CD4-positive, alpha-beta T cell treated with Interleukin-10 for 1 hour (primary cell): ENCODE measurements around the gene SND1.
"Not testable (repeated sequence)": the region's sequence is repeated elsewhere in the genome, so short reads cannot be mapped to it uniquely, and the experiment has no call there.

Experiments used
- DNase-seq: peaks from one replicate; pipeline ENCODE4 v3.0.0-alpha.2; 2020

The SND1 gene

GRCh38 chr7:127946847-127947246, 294.9 kb downstream of the SND1 start:
- DNase-seq, result no peak

GRCh38 chr7:127948312-127948711, 296.3 kb downstream of the SND1 start:
- DNase-seq, result no peak

- no peak for DNase-seq
These were observed 296.9 kb downstream of the SND1 start for GRCh38 chr7:127948930-127949329.

- DNase-seq, result no peak
These were observed 297.8 kb downstream of the SND1 start for GRCh38 chr7:127949769-127950222.

- no peak for DNase-seq
These were observed 298.4 kb downstream of the SND1 start for GRCh38 chr7:127950233-127950935.

- no peak for DNase-seq
These were observed 301.7 kb downstream of the SND1 start for GRCh38 chr7:127953423-127954356.

DNA sequence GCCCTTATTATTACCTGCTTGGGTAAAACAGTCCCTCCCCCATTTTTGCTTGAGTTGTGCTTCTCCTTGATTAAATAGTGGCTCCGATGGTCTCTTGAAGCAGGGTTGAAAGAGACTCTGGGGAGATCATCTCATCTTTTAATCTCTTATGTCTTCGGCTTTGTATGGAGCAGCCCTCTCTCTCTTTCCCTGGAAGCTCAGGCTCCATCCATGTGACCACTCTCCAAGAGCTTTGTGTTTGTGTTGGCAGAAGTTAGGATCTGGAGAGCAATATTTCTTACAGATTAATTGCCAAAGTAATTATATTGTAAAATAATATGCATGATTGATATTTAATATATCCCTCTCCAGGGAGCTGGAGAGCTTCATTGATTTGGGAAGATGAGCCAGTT, 302.4 kb downstream of the SND1 start:
- DNase-seq, result no peak

DNA sequence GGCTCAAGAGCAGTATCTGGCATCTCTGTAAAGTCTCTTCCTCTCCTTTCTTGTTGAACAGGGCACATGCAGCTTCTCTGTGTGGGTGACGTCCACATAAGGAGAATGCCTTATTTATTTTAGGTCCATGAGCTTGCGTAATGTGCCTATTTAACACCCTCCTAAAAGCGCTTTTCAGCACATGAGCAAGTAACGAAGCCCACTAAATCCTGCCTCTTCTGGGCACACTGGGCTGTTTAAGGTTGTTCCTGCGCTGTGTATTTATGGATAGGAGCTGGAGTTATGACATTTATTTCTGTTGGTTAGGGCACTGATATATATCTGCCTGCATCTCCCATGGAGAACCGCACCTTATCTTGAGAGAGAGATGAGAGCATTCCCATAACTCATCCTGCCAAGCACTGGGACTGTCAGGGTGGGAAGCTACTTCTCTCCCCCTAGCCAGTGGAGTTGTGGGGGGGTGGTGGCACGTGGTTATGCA, 303.1 kb downstream of the SND1 start:
- DNase-seq, result no peak

DNA sequence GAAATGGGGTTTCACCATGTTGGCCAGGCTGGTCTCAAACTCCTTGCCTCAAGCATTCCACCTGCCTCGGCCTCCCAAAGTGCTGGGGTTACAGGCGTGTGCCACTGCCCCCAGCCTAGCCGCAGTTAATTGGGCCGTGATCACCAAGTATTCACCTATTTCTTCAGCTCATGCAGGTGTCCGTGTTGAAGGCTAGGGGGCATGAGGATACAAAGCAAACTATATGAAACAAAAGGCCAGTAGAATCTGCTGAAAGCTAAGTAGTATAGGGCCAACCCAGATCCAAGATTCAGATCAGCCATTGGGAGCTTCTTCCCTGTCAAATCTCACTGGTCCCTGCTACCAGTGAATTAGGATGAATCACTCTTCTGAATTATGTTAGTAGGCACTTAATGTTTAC, 305.9 kb downstream of the SND1 start:
- DNase-seq, result no peak

DNA sequence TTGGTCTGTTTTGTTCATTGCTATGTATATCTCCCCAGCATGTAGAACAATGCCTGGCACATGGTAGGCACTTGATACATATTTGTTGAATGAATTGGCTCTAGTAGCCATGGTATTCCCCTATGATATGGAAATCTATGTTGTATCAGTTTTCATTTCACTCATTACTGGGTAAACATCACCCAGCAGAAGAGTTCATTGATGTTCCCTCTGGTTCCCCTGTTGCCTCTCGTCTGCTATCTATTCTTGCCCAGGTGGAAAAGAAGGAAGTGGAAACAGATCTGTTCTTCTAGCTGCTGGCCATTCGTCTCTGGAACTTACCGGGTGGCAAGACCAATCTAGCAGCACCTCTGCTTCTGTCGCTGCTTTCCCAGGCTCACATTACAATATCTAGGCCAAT, 307.8 kb downstream of the SND1 start:
- DNase-seq, result no peak

DNA sequence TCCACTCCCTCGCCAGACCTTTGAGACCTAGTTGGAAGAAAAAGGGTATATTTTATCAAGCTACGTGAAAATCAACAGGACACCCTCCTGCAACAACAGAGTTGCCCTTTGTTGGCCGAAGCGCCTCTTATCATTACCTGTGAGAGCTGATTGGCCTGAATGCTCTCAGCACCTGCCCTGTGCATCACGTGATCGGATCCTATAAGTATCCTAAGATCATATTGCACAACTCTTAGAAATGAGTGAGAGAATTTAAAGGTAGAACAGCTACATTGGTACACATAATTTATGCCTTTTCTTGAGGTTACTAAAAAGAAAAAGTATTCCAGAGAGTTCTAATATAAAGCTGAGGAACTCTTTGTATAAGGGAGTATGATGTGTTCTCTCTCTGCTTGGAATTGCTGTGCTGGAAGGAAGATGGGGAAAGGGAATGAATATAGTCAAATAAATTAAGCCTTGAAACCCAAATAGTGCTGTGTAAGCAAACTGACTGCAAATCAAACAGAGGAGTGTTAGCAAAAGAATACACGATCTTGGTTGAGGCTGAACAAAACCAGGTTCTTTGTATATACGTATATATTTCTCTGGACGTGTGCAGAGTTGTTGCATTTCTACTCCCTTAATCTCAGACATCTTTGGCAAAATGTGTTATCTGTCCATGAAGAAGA, 309.9 kb downstream of the SND1 start:
- DNase-seq, result no peak

DNA sequence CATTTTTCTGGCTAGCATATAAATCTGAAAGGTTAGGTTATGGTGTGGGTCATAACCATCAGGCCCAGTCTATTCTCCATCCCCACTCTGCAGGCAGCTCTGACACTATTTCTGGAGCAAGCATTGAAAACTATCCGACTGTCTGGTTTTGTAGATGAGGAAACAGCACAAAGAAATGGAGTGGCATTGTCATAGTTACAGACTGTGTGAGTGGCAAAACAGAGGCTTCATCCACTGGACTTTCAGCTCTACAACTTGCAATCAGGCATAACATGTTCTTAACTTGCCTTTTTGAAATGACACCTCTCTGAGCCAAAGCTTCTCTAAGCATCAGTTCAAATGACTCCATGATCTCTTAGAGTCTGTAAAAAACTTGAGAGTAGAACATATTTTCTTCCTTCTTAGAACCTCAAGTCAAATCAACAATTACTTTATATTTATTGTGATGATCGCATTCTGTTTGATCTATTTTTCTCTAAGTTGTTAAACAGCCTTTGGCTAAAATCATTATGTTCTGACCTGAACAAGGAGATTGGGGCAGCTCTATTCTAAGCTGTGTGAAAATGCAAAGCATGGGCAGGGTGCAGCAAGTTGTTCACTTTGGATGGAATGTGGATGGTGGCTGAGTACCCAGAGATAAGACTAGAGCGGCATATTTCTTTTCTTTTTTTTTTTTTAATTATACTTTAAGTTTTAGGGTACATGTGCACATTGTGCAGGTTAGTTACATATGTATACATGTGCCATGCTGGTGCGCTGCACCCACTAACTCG, 310.8 kb downstream of the SND1 start:
- DNase-seq, result no peak

- DNase-seq, result not testable (repeated sequence)
These were observed 311.9 kb downstream of the SND1 start for GRCh38 chr7:127963850-127964249.

GRCh38 chr7:127967281-127967680, 315.3 kb downstream of the SND1 start:
- no peak for DNase-seq

- no peak for DNase-seq
These were observed 316.6 kb downstream of the SND1 start for GRCh38 chr7:127968547-127968946.

- DNase-seq, result no peak
These were observed 321.8 kb downstream of the SND1 start for GRCh38 chr7:127973832-127974231.

GRCh38 chr7:127974446-127975035, 322.5 kb downstream of the SND1 start:
- no peak for DNase-seq

DNA sequence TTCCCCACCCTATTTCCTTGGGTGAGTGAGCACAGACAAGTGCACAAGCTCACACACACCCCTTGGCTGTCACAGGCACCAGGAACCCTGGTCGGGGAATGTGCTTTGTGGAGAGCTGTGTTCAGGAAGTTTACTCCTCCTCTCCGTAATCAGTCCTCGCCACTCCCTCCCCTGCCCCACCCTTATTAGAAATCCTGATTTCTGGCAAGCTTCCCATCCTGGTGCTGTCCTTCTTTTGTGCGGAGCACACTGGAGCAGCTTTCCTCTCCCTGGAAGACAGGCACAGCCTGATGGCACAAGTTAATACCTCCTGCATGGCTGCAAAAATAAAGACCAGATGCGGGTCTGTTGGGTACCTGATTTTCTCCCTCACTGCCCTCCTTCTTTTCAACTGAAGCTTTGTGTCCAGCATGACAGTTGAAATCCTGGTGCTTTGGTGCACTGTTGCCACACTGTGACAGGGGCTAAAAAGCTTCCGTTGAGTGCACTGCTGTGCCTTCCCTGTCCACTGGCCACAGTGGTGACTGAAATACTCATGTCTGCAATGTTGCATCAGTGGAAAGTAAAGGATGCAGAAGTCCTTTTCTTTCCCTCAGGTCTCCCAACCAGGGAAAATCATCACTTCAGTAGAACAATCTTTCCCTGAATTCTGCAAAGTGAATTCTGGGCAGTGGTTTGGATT, 324.2 kb downstream of the SND1 start:
- DNase-seq, result no peak

GRCh38 chr7:127976738-127977120, 324.7 kb downstream of the SND1 start:
- DNase-seq, result no peak

DNA sequence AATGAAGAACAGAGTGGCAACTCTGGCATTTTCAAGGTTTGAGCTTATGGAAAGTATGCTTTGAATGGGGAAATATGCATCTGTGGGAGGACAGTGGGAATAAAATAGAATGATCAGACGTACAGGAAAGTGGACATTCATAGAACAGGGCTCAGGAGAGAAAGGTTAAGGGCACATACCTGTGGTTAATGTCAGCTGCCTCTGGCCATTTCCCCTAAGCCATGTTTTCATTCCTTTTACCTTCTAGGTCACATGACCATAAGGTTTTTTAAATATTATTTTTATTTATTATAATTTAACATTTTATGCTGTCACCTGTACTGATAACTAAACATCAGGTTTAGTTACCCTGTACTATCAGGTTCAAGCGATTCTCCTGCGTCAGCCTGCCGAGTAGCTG, 326.4 kb downstream of the SND1 start:
- no peak for DNase-seq

DNA sequence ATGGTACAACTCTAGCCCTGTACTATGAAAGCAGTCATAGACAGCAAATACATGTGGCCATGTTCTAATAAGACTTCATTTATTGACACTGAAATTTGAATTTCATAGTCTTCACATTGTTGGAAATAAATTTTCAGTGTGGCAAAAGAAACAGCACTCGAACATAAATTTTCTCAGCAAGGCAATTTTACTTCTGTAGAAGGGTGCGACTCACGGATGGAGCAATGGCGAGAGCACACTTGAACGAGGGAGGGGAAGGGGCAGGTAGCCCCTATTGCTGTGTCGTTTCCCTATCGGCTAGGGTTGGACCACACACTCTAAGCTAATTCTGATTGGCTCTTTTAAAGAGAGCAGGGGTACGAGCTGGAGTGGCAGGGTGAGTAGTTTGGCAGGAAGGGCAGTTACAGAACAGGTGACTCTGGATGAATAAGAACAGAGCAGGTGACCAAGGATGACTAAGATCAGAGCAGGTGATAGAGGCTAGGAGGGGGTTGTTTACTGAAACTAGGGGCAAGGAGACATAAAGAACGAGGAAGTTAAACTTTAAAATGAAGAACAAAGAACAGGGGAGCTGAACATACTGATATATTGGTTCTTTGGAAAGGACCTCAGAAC, 327.2 kb downstream of the SND1 start:
- no peak for DNase-seq
